NCI-H146 treated with DMSO at 0.1 percent for 48 hours (cell line): ENCODE measurements around the gene RTL5.
A peak's percentile ranks its signal among the peaks of the same experiment; 100 is the strongest.

Experiments used
- DNase-seq: peaks from one replicate; lab custom pipeline; 2025; ENCODE audit not compliant: unreplicated experiment; lab: John Stamatoyannopoulos, UW

The RTL5 gene

DNA sequence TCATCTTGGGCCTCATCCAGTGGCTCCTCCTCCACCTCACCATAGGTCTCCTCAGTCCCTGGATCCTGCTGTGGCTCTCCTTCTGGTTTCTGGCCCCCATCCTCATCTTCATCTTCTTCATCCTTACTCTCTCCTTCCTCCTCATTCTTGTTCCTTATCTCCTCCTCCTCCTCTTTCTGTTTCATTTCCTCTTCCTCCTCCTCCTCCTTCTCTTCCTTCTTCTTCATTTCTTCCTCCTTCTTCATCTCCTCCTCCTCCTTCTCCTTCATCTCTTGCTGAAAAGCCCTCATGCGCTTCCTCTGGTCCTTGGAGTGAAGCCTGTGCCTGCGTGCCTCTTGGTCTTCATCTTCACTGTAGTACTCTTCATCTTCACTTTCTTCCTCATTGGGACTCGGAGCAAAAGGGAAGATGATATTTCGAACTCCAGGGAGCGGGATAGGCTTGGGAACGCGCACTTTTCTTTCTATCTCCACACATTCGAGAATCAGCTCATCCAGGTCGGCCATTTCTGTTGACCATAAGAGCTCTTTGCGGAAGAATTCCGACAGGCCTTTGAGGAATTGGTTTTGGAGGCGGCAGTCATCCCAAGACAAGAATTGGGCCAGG lies 1.5 kb downstream of the RTL5 start:
- no peak for DNase-seq

DNA sequence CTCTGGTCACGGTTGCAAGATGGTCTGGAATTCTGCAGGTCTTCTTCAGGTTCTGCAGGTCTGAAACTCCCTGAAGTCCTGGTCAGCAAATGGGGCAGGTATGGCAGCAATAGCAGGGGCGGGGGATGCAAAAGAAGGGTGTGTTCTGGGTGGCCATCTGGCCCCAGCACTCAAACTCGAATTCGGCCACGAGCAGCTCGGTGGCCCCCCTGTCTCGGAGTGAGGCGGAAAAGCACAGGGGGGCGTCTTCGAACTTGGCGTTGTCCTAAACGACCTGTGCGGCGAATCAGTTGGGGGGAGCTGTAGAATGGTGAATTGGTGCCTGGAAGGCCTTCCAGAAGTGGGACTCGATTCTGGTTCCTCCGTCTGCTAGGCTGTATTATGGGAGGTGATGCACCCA lies 2.1 kb downstream of the RTL5 start:
- no peak for DNase-seq

DNA sequence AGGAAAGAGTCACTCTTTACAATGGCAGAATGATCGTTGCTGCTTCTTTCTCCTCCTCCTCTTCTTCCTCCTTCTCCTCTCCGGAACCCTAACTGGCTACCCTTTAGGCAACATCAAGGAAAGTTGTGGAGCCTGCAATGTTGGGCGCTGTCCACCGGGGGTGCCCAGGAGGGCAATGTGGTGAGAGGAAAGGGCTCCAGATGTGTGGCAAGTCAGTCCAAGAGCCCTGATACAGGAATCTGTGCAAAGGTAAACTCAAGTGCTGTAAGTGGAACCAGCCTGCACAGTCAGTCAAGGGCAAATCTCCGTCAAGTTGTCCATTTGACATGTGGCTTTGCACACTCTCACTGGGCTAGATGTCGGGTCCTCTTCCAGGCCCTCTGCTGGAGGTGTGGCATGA lies 2.8 kb downstream of the RTL5 start:
- DNase-seq, result no peak

DNA sequence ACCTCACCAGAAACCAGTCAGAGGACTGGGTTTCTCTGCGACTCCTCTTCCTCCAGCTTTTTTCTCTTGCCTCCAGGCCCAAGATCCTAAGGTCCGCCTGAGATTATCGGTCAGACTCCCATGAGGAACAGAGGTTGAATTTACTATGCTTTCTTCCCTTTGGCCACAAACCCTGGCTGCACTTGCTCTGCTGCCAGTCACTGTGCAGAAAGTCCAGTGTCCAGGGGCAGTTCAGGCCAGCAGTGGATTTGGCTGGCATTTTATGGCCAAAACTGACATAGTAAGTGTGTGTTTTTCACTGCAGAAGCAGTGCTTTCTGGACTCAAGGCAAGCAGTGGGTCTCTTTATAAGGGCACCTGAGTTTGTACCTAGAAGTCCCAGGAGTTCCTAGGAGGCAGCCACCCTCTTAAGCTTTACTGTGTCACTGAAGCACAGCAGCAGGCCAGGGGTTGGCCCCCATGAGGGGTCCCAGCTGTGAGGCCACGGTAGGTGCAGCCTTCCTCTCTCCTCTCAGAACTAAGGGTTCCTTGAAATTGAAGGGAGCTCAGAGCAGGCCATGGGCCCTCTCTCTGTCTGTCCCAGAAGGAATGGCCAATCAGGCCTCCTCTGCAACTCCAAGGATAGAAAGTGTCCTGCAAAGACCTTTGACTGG lies 3.4 kb downstream of the RTL5 start:
- no peak for DNase-seq

DNA sequence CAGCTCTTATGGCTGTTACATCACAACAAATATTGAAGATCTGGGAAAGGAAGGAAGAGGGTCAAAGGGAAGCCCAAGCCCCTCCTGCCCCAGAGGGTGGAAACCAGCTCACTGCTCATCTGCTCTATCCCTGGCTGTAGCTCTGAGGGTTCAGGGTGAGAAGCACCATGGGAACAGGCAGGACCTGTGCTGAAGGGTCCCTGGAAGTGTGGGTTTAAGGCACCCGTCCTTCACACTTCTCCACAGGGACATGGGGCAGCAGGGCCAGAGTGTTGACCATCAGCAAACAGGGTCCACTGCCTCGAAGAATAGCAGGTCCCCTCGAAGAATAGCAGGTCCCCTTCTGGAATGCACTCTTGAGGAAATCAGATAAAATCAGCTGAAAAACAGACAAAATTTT lies 4.4 kb downstream of the RTL5 start:
- no peak for DNase-seq

DNA sequence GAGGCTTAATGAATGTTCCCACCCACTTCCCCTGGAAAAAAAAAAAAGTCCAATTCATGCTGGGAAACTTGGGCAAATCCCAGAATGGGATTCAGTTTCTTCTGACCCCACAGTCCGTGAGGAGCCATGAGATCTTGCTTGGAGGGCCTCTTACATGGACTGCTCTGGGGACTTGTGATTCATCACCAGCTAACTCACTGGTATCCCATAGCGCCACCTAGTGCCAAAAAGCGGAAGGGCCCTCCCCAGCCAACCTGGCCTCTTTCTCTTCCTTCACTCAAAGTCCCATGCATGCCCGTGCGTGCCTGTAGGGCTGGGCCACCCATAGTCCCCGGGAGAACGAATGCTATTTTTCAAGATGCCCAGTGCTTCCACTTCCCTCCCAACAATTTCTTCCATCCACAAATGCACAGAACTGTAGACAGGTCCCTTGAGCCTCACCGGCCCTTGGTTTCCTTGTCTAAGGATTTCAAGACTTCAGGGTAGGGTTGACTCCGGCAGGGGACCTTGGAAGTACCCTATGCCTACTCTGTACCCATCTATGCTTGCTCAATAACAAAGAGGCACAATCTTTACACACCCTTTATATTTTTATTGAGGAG lies 5.1 kb downstream of the RTL5 start:
- DNase-seq, result peak; percentile 23

DNA sequence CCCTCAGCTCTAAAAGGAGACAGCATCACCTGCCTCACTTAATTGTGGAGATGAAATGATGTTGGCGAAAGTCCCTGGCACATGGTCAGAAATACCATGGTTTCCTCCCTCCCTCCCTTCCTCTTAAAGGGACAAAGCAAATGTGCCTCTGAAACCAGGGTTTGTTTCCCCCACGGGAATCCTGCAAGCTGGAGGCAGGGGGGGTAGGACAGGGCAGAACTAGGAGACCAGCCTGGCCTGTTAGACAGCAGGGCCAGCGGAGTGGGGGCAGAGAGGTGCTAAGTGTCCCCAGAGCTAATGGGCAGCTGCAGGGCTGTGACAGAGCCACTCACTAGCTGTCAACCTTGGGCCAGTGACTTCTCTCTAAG lies 5.7 kb downstream of the RTL5 start:
- no peak for DNase-seq

DNA sequence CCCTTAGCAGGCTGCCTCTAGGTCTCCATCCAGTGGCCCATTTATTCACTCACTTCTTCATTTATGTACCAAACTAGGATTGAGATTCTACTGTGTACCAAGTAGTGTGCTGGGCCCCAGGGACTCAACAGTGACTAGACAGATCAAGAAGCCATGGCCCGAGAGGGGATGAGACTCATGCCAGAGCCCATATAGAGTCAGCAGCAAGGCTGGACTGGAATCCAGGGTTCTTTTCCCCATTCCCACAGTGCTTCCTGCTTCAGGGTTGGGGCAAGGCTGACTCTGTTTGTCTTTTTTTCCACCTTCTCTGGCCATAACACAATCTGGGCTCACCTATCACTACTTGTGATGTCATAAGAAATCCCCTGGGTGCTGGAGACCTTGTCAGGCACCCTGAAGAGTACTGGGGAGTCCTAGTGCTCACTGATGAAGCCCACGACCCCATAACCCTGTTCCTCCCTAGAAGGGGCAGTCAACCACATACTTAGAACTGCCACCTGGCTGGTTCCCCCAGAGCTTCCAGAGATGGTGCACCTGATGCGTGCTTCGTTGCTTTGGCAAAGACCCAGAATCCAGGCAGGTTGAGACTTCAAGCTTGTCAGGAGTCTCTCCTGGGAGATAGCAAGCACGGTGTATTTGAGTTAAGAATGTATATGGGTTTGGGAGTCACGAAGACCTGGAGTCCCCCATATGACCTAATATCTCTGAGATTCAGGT lies 6.2 kb downstream of the RTL5 start:
- no peak for DNase-seq

DNA sequence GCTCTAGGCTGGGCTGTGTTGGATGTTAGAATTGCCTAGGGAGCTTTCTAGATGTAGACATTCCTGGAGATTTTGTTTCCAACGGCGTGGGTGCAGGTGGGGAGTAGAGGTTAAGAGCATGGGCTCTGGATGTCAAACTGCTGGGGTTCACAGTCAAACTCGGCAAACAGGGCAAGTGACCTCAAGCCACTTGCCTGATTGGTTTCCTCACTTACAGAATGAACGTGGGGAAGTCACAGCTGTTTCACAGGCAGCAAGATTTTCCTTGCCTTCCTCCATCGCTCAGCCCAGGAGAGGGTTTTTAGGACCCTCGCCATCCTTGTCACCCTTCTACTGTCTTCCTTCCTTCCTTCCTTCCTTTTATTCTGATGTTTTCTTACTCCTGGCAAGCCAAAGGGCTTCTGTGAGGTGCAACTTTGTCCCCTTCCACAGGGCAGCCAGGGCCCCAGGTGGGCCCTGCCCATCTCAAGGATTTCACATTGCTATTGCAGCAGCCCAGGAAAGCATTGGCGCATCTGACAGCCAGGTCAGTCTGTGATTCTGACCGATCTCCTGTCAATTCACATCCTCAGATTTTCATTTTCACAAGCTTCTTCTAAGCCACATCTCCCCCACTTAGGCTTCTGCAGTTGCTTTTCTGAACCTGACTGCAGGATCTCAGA lies 7.0 kb downstream of the RTL5 start:
- no peak for DNase-seq

DNA sequence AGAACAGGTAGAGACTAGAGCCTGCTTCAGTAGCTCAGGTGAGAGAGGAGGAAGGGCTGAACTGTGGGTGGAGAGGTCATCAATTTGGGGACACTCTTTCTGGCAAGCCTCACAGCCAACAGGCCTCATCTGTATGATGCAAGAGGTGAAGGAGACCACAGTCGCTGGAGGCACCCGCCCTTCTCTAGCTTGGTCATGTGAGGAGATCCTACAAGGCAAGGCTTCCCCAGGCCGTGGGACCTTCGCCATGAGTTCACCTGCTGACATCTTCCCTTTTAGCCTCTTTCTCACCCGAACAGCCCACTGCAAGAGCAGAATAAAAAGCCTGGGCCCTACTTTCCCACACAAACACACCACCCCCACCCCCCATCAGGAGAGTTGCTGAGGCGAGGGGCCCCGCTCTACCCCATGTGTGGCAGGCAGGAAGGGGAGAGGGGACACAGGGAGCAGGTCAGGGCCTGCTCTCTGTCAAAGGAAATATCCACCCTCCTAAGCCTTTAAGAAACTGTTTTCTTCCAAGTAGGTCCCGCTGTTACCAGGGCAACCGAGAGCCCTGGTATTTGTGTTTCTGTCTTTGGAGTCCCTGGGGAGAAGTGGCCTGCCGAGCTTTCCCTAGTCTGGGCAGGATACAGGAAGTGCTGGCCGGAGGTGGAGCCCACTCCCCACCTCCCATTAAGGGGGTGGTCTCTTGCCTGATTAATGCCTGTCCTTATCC lies 8.1 kb downstream of the RTL5 start:
- no peak for DNase-seq

DNA sequence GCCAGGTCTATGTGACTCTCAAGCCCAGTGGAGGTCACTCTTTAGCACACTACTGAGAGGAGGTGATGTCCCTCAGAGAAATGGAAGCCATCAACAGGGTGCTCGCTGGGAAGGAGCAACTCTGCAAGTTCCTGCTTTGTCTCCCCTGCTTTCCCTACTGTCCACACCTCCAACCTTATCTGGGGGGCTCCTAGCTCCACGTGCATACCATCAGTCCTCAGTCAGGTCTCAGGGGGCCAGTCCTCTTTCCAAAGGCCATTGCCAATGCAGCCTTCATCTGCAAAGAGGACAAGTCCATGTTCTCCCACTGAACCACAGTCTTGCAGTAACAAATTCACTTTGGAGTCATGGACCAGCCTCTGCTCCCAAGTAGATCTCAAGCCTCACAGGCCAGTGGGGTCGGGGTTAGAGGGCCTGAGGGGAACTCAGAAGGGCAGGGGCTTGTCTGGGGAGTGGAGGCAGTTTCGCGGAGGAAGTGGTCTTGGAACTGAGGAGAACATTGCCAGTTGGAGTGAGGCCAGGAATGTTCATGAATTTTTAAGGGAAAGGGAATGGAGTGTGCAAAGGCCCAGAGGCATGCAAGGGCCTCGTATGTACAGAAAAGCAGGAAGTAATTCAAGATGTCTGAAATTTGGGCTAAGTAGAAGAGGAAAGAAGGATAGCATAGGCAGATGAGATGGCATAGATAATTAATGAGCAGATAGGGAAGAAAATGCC lies 8.9 kb downstream of the RTL5 start:
- DNase-seq, result no peak

DNA sequence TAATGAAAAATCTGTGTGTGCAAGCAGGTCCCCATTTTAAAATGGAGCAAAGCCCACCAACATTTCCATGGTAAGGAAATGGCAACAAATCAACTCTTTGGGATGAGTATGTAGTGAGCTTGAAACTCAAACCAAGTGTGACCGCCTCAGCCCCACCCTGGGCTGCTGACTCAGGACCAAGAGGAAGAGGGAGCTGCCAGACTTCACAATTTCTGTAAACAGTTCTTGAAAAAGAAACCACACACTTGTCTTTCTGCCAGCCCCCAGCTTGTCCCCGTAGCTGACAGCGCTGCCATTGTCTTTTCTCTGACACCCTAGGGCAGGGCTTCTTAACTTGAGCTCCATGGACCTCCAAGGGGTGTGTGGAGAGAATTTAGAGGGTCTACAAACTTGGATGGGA lies 10.3 kb downstream of the RTL5 start:
- DNase-seq, result no peak

DNA sequence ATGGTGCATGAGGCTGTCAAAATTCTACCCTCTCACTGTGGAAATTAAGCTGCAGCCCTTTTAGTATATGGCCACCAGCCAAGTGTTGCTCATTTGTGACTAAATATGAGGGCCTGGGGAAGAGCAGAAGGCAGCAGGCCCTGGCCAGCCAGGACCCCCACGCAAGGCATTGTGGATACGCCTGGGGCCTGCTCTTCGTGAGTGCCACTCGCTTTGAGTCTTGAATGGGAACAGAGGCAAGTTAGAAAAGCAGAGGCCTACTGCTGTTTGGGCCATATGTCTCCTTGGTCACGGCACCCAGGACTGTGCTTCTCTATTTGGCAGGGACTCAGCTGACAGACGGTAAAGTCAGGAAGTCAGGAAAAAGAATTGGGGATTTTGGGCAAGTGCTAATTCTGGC lies 10.9 kb downstream of the RTL5 start:
- no peak for DNase-seq

DNA sequence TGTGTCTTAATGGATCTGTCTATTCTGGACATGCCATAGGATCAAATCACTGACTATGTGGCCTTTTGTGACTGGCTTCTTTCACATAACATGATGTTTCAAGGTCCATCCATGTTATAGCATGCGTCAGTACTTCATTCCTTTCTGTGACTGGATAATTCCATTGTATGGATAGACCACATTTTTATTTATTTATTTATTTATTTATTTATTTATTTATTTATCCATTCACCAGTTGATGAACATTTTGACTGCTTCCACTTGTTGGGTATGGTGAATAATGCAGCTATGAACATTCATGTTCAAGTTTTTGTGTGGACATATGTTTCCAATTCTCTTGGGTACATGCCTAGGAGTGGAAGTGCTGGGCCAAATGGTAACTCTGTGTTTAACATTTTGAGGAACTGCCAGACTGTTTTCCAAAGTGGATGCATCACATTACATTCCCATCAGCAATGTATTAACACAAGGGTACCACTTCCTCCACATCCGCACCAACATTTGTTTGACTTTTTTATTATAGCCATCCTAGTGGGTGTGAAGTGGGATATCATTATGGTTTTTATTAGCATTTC lies 14.0 kb downstream of the RTL5 start:
- no peak for DNase-seq

DNA sequence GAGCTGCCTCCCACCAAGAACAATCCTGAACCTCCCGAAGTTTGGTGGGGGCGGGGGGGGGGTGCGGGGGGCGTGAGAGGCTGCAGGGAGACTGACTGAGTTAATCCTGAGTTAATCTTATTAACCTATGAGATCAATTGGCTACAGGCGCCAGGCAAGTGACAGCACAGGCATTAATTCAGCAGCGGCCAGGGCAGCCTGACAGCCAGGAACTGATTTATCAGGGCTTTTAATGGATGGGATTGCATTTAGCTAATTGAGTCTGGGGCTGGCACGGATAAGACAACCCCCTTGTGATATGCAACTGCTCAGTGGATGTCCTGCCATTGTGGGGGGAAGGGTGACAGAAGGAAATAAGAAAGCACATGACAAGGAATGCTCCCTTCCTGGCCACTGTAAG lies 16.3 kb downstream of the RTL5 start:
- DNase-seq, result no peak

DNA sequence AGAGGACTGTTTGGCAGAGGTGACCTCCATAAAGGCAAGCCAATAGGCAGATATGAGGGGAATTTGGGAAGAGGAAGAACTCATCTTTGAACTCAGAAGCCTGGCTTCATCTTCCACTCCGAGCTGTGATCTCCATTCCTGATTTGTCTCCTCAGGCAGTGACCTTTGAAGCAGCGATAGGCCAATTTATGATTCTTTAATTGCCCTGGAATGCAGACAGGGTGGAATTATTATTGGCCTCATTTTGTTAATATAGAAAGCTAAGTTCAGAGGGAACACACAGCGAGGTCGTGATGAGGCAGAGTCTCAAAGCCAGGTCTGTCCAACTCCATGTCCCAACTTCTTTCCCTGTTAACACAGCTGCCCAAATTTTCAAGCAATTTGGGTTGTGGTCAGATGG lies 16.9 kb downstream of the RTL5 start:
- DNase-seq, result no peak

DNA sequence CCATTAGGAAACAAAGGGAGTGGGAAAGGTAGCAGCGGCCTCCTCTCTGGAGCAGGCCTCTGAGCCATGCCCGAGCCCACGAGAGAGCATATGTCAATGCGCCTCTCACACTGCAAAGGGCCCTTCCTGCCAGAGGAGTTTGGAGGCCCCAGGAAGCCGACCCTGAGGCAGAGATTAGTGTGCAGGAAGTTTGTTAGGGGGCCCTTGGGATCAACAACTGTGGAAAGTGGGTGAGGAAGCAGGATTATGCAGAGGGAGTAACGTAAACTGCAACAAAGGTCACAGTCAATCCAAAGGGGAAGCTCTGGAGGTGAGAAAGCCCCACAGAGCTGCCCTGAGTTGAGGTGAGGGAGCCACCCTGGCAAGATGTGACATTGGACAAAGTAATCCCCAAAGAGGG lies 17.4 kb downstream of the RTL5 start:
- DNase-seq, result no peak

DNA sequence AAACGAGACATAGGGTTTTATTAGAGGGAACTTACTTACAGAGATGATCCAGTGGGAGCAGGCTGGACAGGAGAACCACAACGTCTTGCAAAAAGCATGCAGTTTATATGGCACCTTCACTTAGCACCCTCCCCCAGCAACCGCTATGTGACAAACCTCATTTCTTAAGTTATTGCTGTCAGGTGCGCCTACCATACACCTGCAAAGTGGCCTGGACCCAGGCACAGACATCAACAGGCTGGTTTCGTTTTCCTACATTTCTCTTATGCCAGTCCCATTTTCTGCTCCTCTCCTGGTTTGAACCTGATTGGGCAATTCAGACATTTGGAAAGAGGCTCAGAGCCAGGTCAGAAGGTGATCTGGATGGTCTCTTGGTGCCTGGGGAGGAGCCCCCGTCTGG lies 18.3 kb downstream of the RTL5 start:
- DNase-seq, result no peak

DNA sequence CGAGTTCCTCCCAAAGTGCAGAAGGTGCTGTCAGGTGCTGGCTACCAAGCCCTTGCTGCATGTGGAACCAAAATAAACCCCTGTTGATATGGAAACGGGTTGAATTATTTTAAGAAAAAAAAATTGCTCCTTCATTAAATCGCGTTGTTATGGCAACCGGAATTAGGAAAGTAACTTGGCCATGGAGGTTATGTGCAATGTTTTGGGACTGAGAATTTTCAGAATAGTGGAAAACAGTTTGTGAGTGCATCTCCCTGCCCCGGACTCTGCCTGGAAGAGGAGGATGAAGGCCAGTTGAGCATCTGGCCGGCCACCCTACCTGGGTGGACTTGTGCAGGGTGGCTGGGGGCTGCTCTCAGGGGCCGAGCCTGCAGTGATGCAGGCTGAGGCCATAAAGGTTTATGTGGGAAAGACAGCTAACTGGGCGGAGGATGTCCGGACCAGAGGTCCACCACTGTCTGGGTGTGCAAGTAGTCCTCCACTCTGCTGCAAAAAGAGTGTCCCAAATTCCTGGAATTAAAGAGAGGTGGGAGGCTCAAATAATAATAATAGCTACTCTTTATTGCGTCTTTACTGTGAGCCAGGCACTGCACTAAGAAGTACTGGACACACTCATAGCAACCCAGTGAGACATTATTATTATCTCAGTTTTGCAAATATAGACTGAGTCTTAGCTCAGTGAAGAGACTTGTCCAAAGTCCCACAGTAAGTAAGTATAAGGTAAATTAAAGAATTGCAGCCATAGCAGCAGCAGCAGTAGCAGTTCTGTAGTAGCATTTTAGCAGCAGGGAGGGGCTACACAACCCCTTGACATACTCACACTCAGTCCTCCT lies 20.6 kb downstream of the RTL5 start:
- no peak for DNase-seq
